GM18526 (cell line): ENCODE measurements around the gene KIF22.

Source experiments
- POLR2A ChIP-seq: IDR thresholded peaks from 3 replicates; pipeline ENCODE4 v1.6.1; 2011; ENCODE audit not compliant: insufficient read length; ENCODE audit errors: extremely low read depth

Gene KIF22

GRCh38 chr16:29841631-29842030 is 51.1 kb downstream of the KIF22 start:
- TF ChIP-seq POLR2A = no peak

- TF ChIP-seq POLR2A = no peak
Measured at GRCh38 chr16:29842732-29843346, 52.3 kb downstream of the KIF22 start.

GRCh38 chr16:29843931-29844330 is 53.4 kb downstream of the KIF22 start:
- TF ChIP-seq POLR2A = no peak

GRCh38 chr16:29844575-29845331 is 54.2 kb downstream of the KIF22 start:
- no peak for TF ChIP-seq POLR2A

GRCh38 chr16:29845656-29846055 is 55.1 kb downstream of the KIF22 start:
- no peak for TF ChIP-seq POLR2A

GRCh38 chr16:29848420-29849297 is 58.1 kb downstream of the KIF22 start:
- TF ChIP-seq POLR2A = no peak

- no peak for TF ChIP-seq POLR2A
Measured at GRCh38 chr16:29849505-29849904, 59.0 kb downstream of the KIF22 start.

GRCh38 chr16:29850998-29851397 is 60.4 kb downstream of the KIF22 start:
- TF ChIP-seq POLR2A = no peak

- TF ChIP-seq POLR2A = no peak
Measured at GRCh38 chr16:29852654-29853053, 62.1 kb downstream of the KIF22 start.

- no peak for TF ChIP-seq POLR2A
Measured at GRCh38 chr16:29854520-29855100, 64.1 kb downstream of the KIF22 start.
